ENCODE data around the gene PRLR. TPM values are rescaled to one million over a fixed set of nuclear protein-coding genes. Genes with fewer than 3 reads are reported as not detected.

PRLR gene
- total and polyA plus RNA-seq, 10 of the 15 experiments (the other 5 are each of a cell fraction or from before 2014, with no cell fraction given), result 0.03 to 8.1 (median 0.20) TPM

GRCh38 chr5:35252963-35253362, 22.7 kb upstream of the PRLR start:
- no peaks in the 10 kb centered on the region for H3K36me3 ChIP-seq (ENCODE audit: control insufficient read depth in 2 of 2, insufficient read depth in 2 of 2, low read length in 1 of 2)
- no peaks in the 10 kb centered on the region for H3K4me1 ChIP-seq (ENCODE audit: control insufficient read depth, insufficient read depth, low read length)
- H3K4me2 ChIP-seq (ENCODE audit: control insufficient read depth, insufficient read depth), result no peak overlapping the region
- no peaks in the 10 kb centered on the region for H3K27me3 ChIP-seq (replicated peaks in 1 of 2; ENCODE audit: control insufficient read depth in 2 of 2, insufficient read depth in 2 of 2, low read length in 1 of 2)
- POLR2A ChIA-PET, result no interaction called here
- H4K20me1 ChIP-seq (ENCODE audit: control insufficient read depth, insufficient read depth), result no peaks in the 10 kb centered on the region
- intact Hi-C loops (cut with micrococcal nuclease; ENCODE audit: unreplicated experiment) (no loop called here), in situ Hi-C loops (cut with MboI) (no loop called here)
- no peak overlapping the region for H3K4me3 ChIP-seq
- no peak overlapping the region for H3K9ac ChIP-seq (ENCODE audit: control insufficient read depth, insufficient read depth, low read length)
- ATAC-seq (no peak), DNase-seq (ENCODE audit: low read depth, low spot score) (no peak), FAIRE-seq (no peak)
- BruUV-seq (replicated peaks), result no TSS peak
- RAD21 ChIA-PET (ENCODE audit: unreplicated experiment), result no interaction called here
- no peak for TF ChIP-seq SMC3 (IDR thresholded peaks at IDR 0.05; ENCODE audit: borderline replicate concordance, low read length)
- no peak for TF ChIP-seq ZNF207 (IDR thresholded peaks at IDR 0.05; ENCODE audit: borderline replicate concordance)
- TF ChIP-seq BCL11A (IDR thresholded peaks at IDR 0.05; ENCODE audit: low read depth, low read length), result no peak
- no peak for TF ChIP-seq MTA3 (IDR thresholded peaks at IDR 0.05; ENCODE audit: borderline replicate concordance, low read length)
- TF ChIP-seq FOXM1 (IDR thresholded peaks at IDR 0.05; ENCODE audit: low read depth, low read length), result no peak
- TF ChIP-seq LARP7 (IDR thresholded peaks at IDR 0.05), result no peak
- TF ChIP-seq RB1 (IDR thresholded peaks at IDR 0.05; ENCODE audit: borderline replicate concordance), result no peak
- no peak for TF ChIP-seq SP1 (IDR thresholded peaks at IDR 0.05; ENCODE audit: low read depth, low read length)
- TF ChIP-seq MAX (IDR thresholded peaks at IDR 0.05; ENCODE audit: low read depth, low read length), result no peak
- TF ChIP-seq MLLT1 (IDR thresholded peaks at IDR 0.05), result no peak
- no peak for TF ChIP-seq KDM1A (IDR thresholded peaks at IDR 0.05; ENCODE audit: borderline replicate concordance)
- TF ChIP-seq HCFC1 (IDR thresholded peaks at IDR 0.05; ENCODE audit: low read length), result no peak
- TF ChIP-seq SMAD1 (IDR thresholded peaks at IDR 0.05; ENCODE audit: low read depth, partially characterized antibody), result no peak
- TF ChIP-seq RBBP5 (conservative IDR thresholded peaks at IDR 0.05), result no peak
- no peak for TF ChIP-seq MEF2A (IDR thresholded peaks at IDR 0.05; ENCODE audit: insufficient read depth, low read depth, low read length)
- SMC1A ChIA-PET (ENCODE audit: uncharacterized antibody, unreplicated experiment), result no interaction called here
- H3K9me3 ChIP-seq (replicated peaks; ENCODE audit: control insufficient read depth, insufficient read depth, low read length), result peaks cover 5% of the 10 kb centered on the region; the same call in 2 of the 3 replicates
- no peaks in the 10 kb centered on the region for H3K79me2 ChIP-seq (ENCODE audit: control insufficient read depth, insufficient read depth, low read length)
- 49% methylated on average over 2 of the region's 2 CpGs for WGBS (ENCODE audit: insufficient coverage, insufficient replicate concordance, low lambda C conversion rate, missing lambda C conversion rate)
- no peak overlapping the region for H2AFZ ChIP-seq (ENCODE audit: control insufficient read depth, low read depth, low read length)
- no peak overlapping the region for H3K27ac ChIP-seq (ENCODE audit: control insufficient read depth, insufficient read depth)
- CTCF ChIA-PET, result no interaction called here
